K562 (cell line): ENCODE measurements around the gene RIPPLY3. TPM values are rescaled to one million over a fixed set of nuclear protein-coding genes. Genes with fewer than 3 reads are reported as not detected.
A peak's percentile ranks its signal among the peaks of the same experiment; 100 is the strongest.

Experiments
- IFI16 ChIP-seq: fragments of 250-450 bp; sonication (Bioruptor Pico); IDR thresholded peaks from 2 replicates; pipeline ENCODE4 v2.1.2; 2022; ENCODE audit warnings: mild to moderate bottlenecking, inconsistent platforms
- MECOM ChIP-seq: fragments of 250-450 bp; sonication (Bioruptor Pico); IDR thresholded peaks from 2 replicates; pipeline ENCODE4 v1.8.0; 2022; ENCODE audit warnings: inconsistent platforms
- MED1 ChIP-seq: sonication (generic); formaldehyde crosslinking; IDR thresholded peaks from 2 replicates; pipeline ENCODE4 v1.8.1; 2023; ENCODE audit warnings: missing genetic modification reagents, borderline replicate concordance
- PREB ChIP-seq: sonication (generic); formaldehyde crosslinking; IDR thresholded peaks from 2 replicates; pipeline ENCODE4 v1.8.1; 2023; ENCODE audit warnings: mild to moderate bottlenecking, missing genetic modification reagents
- SOX6 ChIP-seq: fragments of 450-650 bp; IDR thresholded peaks from 2 replicates; pipeline ENCODE4 v1.6.1; 2014; ENCODE audit warnings: mild to moderate bottlenecking
- TRIM25 ChIP-seq: fragments of 450-650 bp; IDR thresholded peaks from 2 replicates; pipeline ENCODE4 v1.7.0; 2016; ENCODE audit warnings: borderline replicate concordance
- WHSC1 ChIP-seq: IDR thresholded peaks from one replicate; pipeline ENCODE4 v1.6.1; 2012; ENCODE audit warnings: low read length, control low read depth, inconsistent platforms
- YBX1 ChIP-seq: fragments of 450-650 bp; IDR thresholded peaks from 2 replicates; pipeline ENCODE4 v1.7.1; 2016; ENCODE audit warnings: mild to moderate bottlenecking
- ZBTB49 ChIP-seq: sonication (generic); formaldehyde crosslinking; IDR thresholded peaks from 2 replicates; pipeline ENCODE4 v1.8.0; 2022; ENCODE audit warnings: missing genetic modification reagents, mild to moderate bottlenecking, borderline replicate concordance
- ZNF431 ChIP-seq: sonication (generic); formaldehyde crosslinking; IDR thresholded peaks from 2 replicates; pipeline ENCODE4 v1.8.0; 2022; ENCODE audit warnings: mild to moderate bottlenecking, missing genetic modification reagents
- ZNF561 ChIP-seq: fragments of 450-650 bp; formaldehyde crosslinking; conservative IDR thresholded peaks from 2 replicates; pipeline ENCODE4 v1.4.0; 2020; ENCODE audit warnings: mild to moderate bottlenecking, moderate library complexity
- polyA plus RNA-seq, 8 experiments: library from polyadenylated mRNA; depleted of rRNA in 4 of 8; stranded (reverse) in 5 of 8; unstranded in 3 of 8; fragments of >200 nt; fragmentation: Nextera tagmentation in 2 of 8; fragmentation: Illumina TruSeq in 1 of 8; extraction: Ambion mirVana in 2 of 8; extraction: Trizol in 1 of 8; gene quantifications; 2 replicates each; pipeline versions ENCODE4 v1.2.1 to v1.2.3, GENCODE V29; 2011 to 2014; ENCODE audit warnings: inconsistent platforms in 1 of 8, missing spikeins in 1 of 8
- total RNA-seq, 7 experiments: library from RNA; depleted of rRNA in 6 of 7; stranded (reverse); fragments of >200 nt in 6 of 7; fragmentation: Illumina TruSeq in 2 of 7; extraction: Trizol in 2 of 7; gene quantifications; 2 replicates each; pipeline versions ENCODE4 v1.2.1 to v1.2.3, GENCODE V29; 2011 to 2021; ENCODE audit warnings: low replicate concordance in 1 of 7
- TF ChIP-seq, protein P1 (sequence below), 2 experiments: fragments of 450-650 bp in 1 of 2; sonication (generic) in 1 of 2; formaldehyde crosslinking in 1 of 2; IDR thresholded peaks in 1 of 2; conservative IDR thresholded peaks in 1 of 2; 2 replicates each; pipeline versions ENCODE4 v1.6.1 to v1.8.1; 2016 to 2023; ENCODE audit warnings: mild to moderate bottlenecking in 2 of 2, moderate library complexity in 2 of 2, inconsistent platforms in 1 of 2, missing genetic modification reagents in 1 of 2
- TF ChIP-seq, protein P2 (sequence below), 3 experiments: IDR thresholded peaks in 2 of 3; conservative IDR thresholded peaks in 1 of 3; 2 replicates each; pipeline ENCODE4 v1.5.1; 2011 to 2012; ENCODE audit warnings: low read length in 3 of 3, mild to moderate bottlenecking in 3 of 3, control low read depth in 2 of 3, improper control_type of control experiment in 1 of 3, inconsistent platforms in 1 of 3, low read depth in 1 of 3, mixed read lengths in 1 of 3, moderate library complexity in 1 of 3; ENCODE audit not compliant: insufficient read depth in 2 of 3
- TF ChIP-seq, protein P3 (sequence below), 2 experiments: fragments of 250-450 bp in 1 of 2; fragments of 450-650 bp in 1 of 2; sonication (Bioruptor Pico) in 1 of 2; IDR thresholded peaks; 2 replicates each; pipeline versions ENCODE4 v1.6.1 to v1.8.0; 2016 to 2021; ENCODE audit warnings: mild to moderate bottlenecking in 2 of 2, moderate library complexity in 2 of 2, missing compliant biosample characterization in 1 of 2, missing genetic modification characterization in 1 of 2

The RIPPLY3 gene
- total and polyA plus RNA-seq, 9 of the 15 experiments (the other 6 are each of a cell fraction or from before 2014, with no cell fraction given), result not detected

DNA sequence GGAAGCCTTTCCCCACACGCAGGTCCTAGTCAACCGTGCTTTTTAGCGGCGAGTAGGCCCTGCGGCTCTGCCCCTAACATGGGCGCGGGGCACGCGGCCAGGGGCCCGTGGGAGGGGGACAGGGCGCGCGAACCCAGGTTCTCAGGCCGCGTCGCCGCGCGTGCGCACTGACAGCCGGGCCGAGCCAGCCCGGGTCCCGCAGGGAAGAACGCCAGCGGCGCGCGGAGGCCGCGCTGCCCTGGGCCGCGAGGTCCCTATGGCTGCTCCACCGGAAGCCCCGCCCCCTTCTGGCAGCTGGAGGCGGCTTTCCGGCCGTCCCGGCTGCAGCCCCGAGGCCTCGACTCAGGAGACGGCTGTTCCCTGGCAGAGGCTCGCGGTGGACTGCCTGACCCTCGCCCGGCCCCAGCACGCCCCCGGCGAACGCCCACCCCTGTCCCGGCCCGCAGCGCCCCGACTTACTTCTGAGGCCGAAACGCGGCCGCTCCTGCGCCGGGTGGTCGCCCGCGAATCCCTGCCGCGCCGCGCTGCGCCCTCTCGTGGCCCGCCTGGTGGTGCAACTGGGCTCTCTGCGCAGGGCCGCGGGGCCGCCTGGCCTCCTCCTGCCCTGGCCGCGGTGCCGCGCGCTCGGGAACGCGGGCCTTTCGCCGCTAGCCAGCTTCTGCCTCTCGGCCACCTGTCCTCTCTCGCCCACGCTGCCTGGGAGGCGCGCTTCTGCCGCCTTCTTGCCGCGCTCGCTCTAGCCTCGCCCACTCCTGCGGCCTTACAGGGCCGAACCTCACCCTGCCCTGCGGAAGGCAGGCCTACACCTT, 16.6 kb upstream of the RIPPLY3 start (continued):
- TF ChIP-seq YBX1 (no peak), MED1 (CRISPR knock-in tag) (peak; percentile 38; the same call in 1 of the 2 replicates), ZNF561 (CRISPR knock-in tag) (no peak), TRIM25 (no peak), MECOM (CRISPR knock-in tag) (no peak), WHSC1 (no peak), ZBTB49 (CRISPR knock-in tag) (peak; percentile 94; the same call in 1 of the 2 replicates), SOX6 (peak; percentile 49), ZNF431 (peak; percentile 75), IFI16 (no peak), PREB (peak; percentile 59; the same call in 1 of the 2 replicates)
- TF ChIP-seq, protein P1, sequence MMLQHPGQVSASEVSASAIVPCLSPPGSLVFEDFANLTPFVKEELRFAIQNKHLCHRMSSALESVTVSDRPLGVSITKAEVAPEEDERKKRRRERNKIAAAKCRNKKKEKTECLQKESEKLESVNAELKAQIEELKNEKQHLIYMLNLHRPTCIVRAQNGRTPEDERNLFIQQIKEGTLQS (IDR thresholded peaks at IDR 0.05), result no peak
- TF ChIP-seq, protein P1 (CRISPR knock-in tag; conservative IDR thresholded peaks at IDR 0.05), result peak; percentile 41; the same call in 1 of the 2 replicates
- TF ChIP-seq, protein P2, sequence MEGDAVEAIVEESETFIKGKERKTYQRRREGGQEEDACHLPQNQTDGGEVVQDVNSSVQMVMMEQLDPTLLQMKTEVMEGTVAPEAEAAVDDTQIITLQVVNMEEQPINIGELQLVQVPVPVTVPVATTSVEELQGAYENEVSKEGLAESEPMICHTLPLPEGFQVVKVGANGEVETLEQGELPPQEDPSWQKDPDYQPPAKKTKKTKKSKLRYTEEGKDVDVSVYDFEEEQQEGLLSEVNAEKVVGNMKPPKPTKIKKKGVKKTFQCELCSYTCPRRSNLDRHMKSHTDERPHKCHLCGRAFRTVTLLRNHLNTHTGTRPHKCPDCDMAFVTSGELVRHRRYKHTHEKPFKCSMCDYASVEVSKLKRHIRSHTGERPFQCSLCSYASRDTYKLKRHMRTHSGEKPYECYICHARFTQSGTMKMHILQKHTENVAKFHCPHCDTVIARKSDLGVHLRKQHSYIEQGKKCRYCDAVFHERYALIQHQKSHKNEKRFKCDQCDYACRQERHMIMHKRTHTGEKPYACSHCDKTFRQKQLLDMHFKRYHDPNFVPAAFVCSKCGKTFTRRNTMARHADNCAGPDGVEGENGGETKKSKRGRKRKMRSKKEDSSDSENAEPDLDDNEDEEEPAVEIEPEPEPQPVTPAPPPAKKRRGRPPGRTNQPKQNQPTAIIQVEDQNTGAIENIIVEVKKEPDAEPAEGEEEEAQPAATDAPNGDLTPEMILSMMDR (IDR thresholded peaks at IDR 0.05 in 2 of 3, conservative IDR thresholded peaks at IDR 0.05 in 1 of 3; ENCODE audit: insufficient read depth in 2 of 3, low read depth in 1 of 3, low read length in 3 of 3), result peak; percentile 65 to 91 (median 82)
- TF ChIP-seq, protein P3, sequence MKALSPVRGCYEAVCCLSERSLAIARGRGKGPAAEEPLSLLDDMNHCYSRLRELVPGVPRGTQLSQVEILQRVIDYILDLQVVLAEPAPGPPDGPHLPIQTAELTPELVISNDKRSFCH (CRISPR knock-in tag; IDR thresholded peaks at IDR 0.05), result no peak
- TF ChIP-seq, protein P3 (tag; IDR thresholded peaks at IDR 0.05), result peak; percentile 88
